ENCODE results near the gene NSFL1C.

DNA sequence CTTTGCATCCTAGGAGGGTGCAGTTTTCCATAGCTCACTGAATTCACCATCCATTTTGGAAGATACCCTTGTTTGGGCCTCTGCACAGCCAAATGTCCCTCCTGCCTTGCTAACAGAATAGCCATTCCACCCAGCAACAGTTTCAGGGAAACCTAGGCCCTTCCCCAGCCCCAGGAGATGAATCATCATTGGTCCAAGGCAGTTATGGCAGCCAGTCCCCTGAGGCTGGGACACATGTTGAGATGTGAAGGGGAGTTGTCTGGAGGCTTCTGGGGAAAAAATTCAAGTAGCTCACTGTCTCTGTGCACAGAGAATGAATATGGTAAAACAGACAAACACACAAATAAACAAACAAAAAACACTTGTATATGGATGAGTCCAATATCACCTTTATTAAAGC is 41.9 kb upstream of the NSFL1C start:
- TF ChIP-seq EZH2phosphoT487 (IDR thresholded peaks at IDR 0.05; ENCODE audit: insufficient read depth, low read depth) (no peak), EZH2 (IDR thresholded peaks at IDR 0.05; ENCODE audit: insufficient read depth, poor library complexity, severe bottlenecking) (no peak)

Measured in GM23248 (cell line).